ENCODE data around the gene JAGN1. TPM values are rescaled to one million over a fixed set of nuclear protein-coding genes. Genes with fewer than 3 reads are reported as not detected.
A peak's percentile ranks its signal among the peaks of the same experiment; 100 is the strongest.

Gene JAGN1
- polyA plus RNA-seq, 1 donor (not counting 4 experiments of a cell fraction or from before 2014, with no cell fraction given): 48.0 TPM

DNA sequence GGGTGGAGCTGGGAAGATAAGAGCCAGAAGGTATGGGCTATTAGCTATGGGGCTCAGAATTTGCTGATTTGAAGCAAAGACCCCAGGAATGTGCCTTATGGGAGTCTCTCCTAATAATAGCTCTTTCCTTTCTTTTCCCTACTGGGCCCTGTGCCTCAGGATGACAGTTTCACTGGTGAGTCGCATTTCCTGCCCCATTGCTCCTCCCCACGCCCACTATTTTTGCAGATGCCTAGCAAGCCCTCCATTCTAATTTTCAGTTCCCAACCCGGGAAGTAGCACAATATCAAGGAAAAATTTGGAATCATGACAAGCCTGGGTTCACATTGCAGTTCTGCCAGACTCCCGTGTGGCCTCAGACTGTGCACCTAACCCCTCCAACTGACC lies 12.8 kb downstream of the JAGN1 start:
- FAIRE-seq: no peak
- dilution Hi-C loops (cut with MboI; ENCODE audit: extremely low pct_ligation_motif_present, low sequenced_read_pairs): no loop called here
- H3K27ac ChIP-seq (ENCODE audit: control insufficient read depth, insufficient read depth, low read length): peak overlapping the region; percentile 21
- peaks cover 5% of the 10 kb centered on the region for H3K9me1 ChIP-seq (ENCODE audit: control insufficient read depth, extremely low read depth, insufficient read depth, low read length)
- H4K20me1 ChIP-seq (ENCODE audit: control insufficient read depth, extremely low read depth, insufficient read depth, low read length): no peaks in the 10 kb centered on the region
- no peak for TF ChIP-seq EZH2 (IDR thresholded peaks at IDR 0.05; ENCODE audit: low read length)
- TF ChIP-seq, protein P1, sequence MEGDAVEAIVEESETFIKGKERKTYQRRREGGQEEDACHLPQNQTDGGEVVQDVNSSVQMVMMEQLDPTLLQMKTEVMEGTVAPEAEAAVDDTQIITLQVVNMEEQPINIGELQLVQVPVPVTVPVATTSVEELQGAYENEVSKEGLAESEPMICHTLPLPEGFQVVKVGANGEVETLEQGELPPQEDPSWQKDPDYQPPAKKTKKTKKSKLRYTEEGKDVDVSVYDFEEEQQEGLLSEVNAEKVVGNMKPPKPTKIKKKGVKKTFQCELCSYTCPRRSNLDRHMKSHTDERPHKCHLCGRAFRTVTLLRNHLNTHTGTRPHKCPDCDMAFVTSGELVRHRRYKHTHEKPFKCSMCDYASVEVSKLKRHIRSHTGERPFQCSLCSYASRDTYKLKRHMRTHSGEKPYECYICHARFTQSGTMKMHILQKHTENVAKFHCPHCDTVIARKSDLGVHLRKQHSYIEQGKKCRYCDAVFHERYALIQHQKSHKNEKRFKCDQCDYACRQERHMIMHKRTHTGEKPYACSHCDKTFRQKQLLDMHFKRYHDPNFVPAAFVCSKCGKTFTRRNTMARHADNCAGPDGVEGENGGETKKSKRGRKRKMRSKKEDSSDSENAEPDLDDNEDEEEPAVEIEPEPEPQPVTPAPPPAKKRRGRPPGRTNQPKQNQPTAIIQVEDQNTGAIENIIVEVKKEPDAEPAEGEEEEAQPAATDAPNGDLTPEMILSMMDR (optimal IDR thresholded peaks at IDR 0.05 in 1 of 3, IDR thresholded peaks at IDR 0.05 in 1 of 3, conservative IDR thresholded peaks at IDR 0.05 in 1 of 3; ENCODE audit: extremely low read depth in 1 of 3, insufficient read depth in 2 of 3, low read length in 3 of 3): no peak
- peaks cover 6 to 8% of the 10 kb centered on the region in 2 experiments for H3K36me3 ChIP-seq (ENCODE audit: control insufficient read depth in 2 of 2, extremely low read depth in 1 of 2, insufficient read depth in 2 of 2, low read length in 2 of 2)
- no peak for DNase-seq (ENCODE audit: low read depth, low spot score)
- H3K9me3 ChIP-seq (ENCODE audit: control insufficient read depth, low read depth, low read length): no peaks in the 10 kb centered on the region
- peak overlapping the region; percentile 45 to 55 (median 54) for H3K4me3 ChIP-seq (ENCODE audit: control insufficient read depth in 2 of 3, extremely low read depth in 1 of 3, insufficient read depth in 2 of 3, low read depth in 1 of 3, low read length in 3 of 3)
- peak overlapping the region; percentile 93 for H2AFZ ChIP-seq (ENCODE audit: control insufficient read depth, low read length)
- peaks cover 34% of the 10 kb centered on the region for H3K4me1 ChIP-seq (ENCODE audit: control insufficient read depth, extremely low read depth, insufficient read depth, low read length)
- peak overlapping the region; percentile 56 for H3K9ac ChIP-seq (ENCODE audit: control insufficient read depth, extremely low read depth, insufficient read depth, low read length)
- no peaks in the 10 kb centered on the region for H3K79me2 ChIP-seq (ENCODE audit: control insufficient read depth, insufficient read depth, low read length)
- no peaks in the 10 kb centered on the region for H3K27me3 ChIP-seq (ENCODE audit: control insufficient read depth, extremely low read depth, insufficient read depth, low read length)
- H3K4me2 ChIP-seq (ENCODE audit: control insufficient read depth, extremely low read depth, insufficient read depth, low read depth, low read length): peak overlapping the region; percentile 72

DNA sequence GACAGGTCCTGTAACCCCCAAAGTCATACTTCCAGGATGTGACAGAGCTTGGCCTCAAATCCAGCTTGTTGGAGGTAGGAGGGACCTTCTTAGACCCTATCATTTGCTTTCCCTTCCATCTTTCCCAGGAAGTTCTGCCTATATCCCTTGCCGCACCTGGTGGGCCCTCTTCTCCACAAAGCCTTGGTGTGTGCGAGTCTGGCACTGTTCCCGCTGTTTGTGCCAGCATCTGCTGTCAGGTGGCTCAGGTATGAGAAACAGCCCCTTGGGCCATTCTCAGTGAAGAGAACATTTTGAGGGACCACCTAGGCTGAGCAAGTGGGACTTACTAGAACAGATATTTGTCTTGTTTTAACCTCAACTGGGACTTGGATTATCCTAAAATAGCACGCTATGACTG lies 13.5 kb downstream of the JAGN1 start:
- H3K9me1 ChIP-seq (ENCODE audit: control insufficient read depth, extremely low read depth, insufficient read depth, low read length): peaks cover under 1% of the 10 kb centered on the region
- FAIRE-seq: no peak

More for the DNA sequence above, 13.5 kb downstream of the JAGN1 start:
- H2AFZ ChIP-seq (ENCODE audit: control insufficient read depth, low read length): no peak overlapping the region
- H3K27me3 ChIP-seq (ENCODE audit: control insufficient read depth, extremely low read depth, insufficient read depth, low read length): no peaks in the 10 kb centered on the region
- H3K36me3 ChIP-seq (ENCODE audit: control insufficient read depth in 2 of 2, extremely low read depth in 1 of 2, insufficient read depth in 2 of 2, low read length in 2 of 2): peaks cover 9 to 14% of the 10 kb centered on the region in 2 experiments
- peak overlapping the region; percentile 72 for H3K4me2 ChIP-seq (ENCODE audit: control insufficient read depth, extremely low read depth, insufficient read depth, low read depth, low read length)
- H3K79me2 ChIP-seq (ENCODE audit: control insufficient read depth, insufficient read depth, low read length): no peaks in the 10 kb centered on the region
- no peak for TF ChIP-seq EZH2 (IDR thresholded peaks at IDR 0.05; ENCODE audit: low read length)
- TF ChIP-seq, protein P1 (optimal IDR thresholded peaks at IDR 0.05 in 1 of 3, IDR thresholded peaks at IDR 0.05 in 1 of 3, conservative IDR thresholded peaks at IDR 0.05 in 1 of 3; ENCODE audit: extremely low read depth in 1 of 3, insufficient read depth in 2 of 3, low read length in 3 of 3): no peak
- dilution Hi-C loops (cut with MboI; ENCODE audit: extremely low pct_ligation_motif_present, low sequenced_read_pairs): no loop called here
- H3K4me3 ChIP-seq (ENCODE audit: control insufficient read depth in 2 of 3, extremely low read depth in 1 of 3, insufficient read depth in 2 of 3, low read depth in 1 of 3, low read length in 3 of 3): peak overlapping the region in 2 of 3 experiments; percentile 45 to 55
- no peaks in the 10 kb centered on the region for H3K9me3 ChIP-seq (ENCODE audit: control insufficient read depth, low read depth, low read length)
- no peaks in the 10 kb centered on the region for H4K20me1 ChIP-seq (ENCODE audit: control insufficient read depth, extremely low read depth, insufficient read depth, low read length)
- no peak for DNase-seq (ENCODE audit: low read depth, low spot score)
- no peak overlapping the region for H3K27ac ChIP-seq (ENCODE audit: control insufficient read depth, insufficient read depth, low read length)
- no peak overlapping the region for H3K9ac ChIP-seq (ENCODE audit: control insufficient read depth, extremely low read depth, insufficient read depth, low read length)
- peaks cover 27% of the 10 kb centered on the region for H3K4me1 ChIP-seq (ENCODE audit: control insufficient read depth, extremely low read depth, insufficient read depth, low read length)

All from keratinocyte (primary cell).